ENCODE results near the gene ITSN2.
"Not testable (repeated sequence)": the region's sequence is repeated elsewhere in the genome, so short reads cannot be mapped to it uniquely, and the experiment has no call there.

ITSN2 gene

GRCh38 chr2:24360050-24360962 is at the start of gene ITSN2:
ITSN2 (minus strand) TSS chr2:24360536; CDS start chr2:24328082, 32,454 bp downstream.
- peak; percentile 87 for DNase-seq

- DNase-seq: no peak
Measured at GRCh38 chr2:24409171-24409570, 48.8 kb upstream of the ITSN2 start.

GRCh38 chr2:24408704-24409103 is 48.4 kb upstream of the ITSN2 start:
- not testable (repeated sequence) for DNase-seq

GRCh38 chr2:24404491-24404921 is 44.2 kb upstream of the ITSN2 start:
- peak; percentile 44 for DNase-seq

- no peak for DNase-seq
Measured at GRCh38 chr2:24403832-24404212, 43.5 kb upstream of the ITSN2 start.

GRCh38 chr2:24403168-24403831 is 43.0 kb upstream of the ITSN2 start:
- DNase-seq: peak; percentile 42

- DNase-seq: no peak
Measured at GRCh38 chr2:24402242-24403097, 42.1 kb upstream of the ITSN2 start.

GRCh38 chr2:24400207-24400907 is 40.0 kb upstream of the ITSN2 start:
- DNase-seq: no peak

GRCh38 chr2:24399434-24400206 is 39.3 kb upstream of the ITSN2 start:
- DNase-seq: no peak

- DNase-seq: no peak
Measured at GRCh38 chr2:24394998-24395397, 34.7 kb upstream of the ITSN2 start.

GRCh38 chr2:24392542-24393059 is 32.3 kb upstream of the ITSN2 start:
- no peak for DNase-seq

GRCh38 chr2:24385366-24385765 is 25.0 kb upstream of the ITSN2 start:
- DNase-seq: no peak

- peak; percentile 61 for DNase-seq
Measured at GRCh38 chr2:24382363-24383073, 22.2 kb upstream of the ITSN2 start.

- DNase-seq: no peak
Measured at GRCh38 chr2:24380820-24381219, 20.5 kb upstream of the ITSN2 start.

GRCh38 chr2:24375349-24376087 is 15.2 kb upstream of the ITSN2 start:
- DNase-seq: no peak

GRCh38 chr2:24374301-24374700 is 14.0 kb upstream of the ITSN2 start:
- DNase-seq: no peak

- no peak for DNase-seq
Measured at GRCh38 chr2:24372033-24372432, 11.7 kb upstream of the ITSN2 start.

GRCh38 chr2:24365826-24366225 is 5.5 kb upstream of the ITSN2 start:
- no peak for DNase-seq

- DNase-seq: peak; percentile 61
Measured at GRCh38 chr2:24365051-24365450, 4.7 kb upstream of the ITSN2 start.

- DNase-seq: no peak
Measured at GRCh38 chr2:24363301-24363700, 3.0 kb upstream of the ITSN2 start.
